Suppressor macrophage (primary cell): Measurements from ENCODE around the gene PANX1.

ENCODE experiments used
- DNase-seq, 4 experiments: peaks; one replicate each; pipeline ENCODE4 v3.0.0-alpha.2; 2020 to 2022

PANX1 gene

GRCh38 chr11:94129512-94130297 lies 1.1 kb downstream of the PANX1 start:
- DNase-seq: peak in 3 of 4 experiments; percentile 24 to 43 (median 25)

- DNase-seq: peak; percentile 55 to 83 (median 69)
These were observed 1.8 kb downstream of the PANX1 start for GRCh38 chr11:94130298-94131046.

- no peak for DNase-seq
These were observed 2.5 kb downstream of the PANX1 start for GRCh38 chr11:94131047-94131717.

- DNase-seq: no peak
These were observed 3.1 kb downstream of the PANX1 start for GRCh38 chr11:94131718-94132115.

GRCh38 chr11:94132152-94132558 lies 3.5 kb downstream of the PANX1 start:
- DNase-seq: no peak

GRCh38 chr11:94132823-94133408 lies 4.3 kb downstream of the PANX1 start:
- DNase-seq: no peak

GRCh38 chr11:94133752-94134151 lies 5.1 kb downstream of the PANX1 start:
- no peak for DNase-seq

GRCh38 chr11:94134651-94135512 lies 6.2 kb downstream of the PANX1 start:
- peak; percentile 65 to 80 (median 74) for DNase-seq

GRCh38 chr11:94139416-94139815 lies 10.8 kb downstream of the PANX1 start:
- DNase-seq: no peak

GRCh38 chr11:94140154-94140655 lies 11.6 kb downstream of the PANX1 start:
- no peak for DNase-seq

- DNase-seq: no peak
These were observed 13.1 kb downstream of the PANX1 start for GRCh38 chr11:94141511-94142307.

- peak in 2 of 4 experiments; percentile 38 to 50 for DNase-seq
These were observed 14.0 kb downstream of the PANX1 start for GRCh38 chr11:94142308-94143281.

GRCh38 chr11:94144216-94144615 lies 15.6 kb downstream of the PANX1 start:
- DNase-seq: peak; percentile 40 to 66 (median 56)

GRCh38 chr11:94144664-94145063 lies 16.0 kb downstream of the PANX1 start:
- DNase-seq: no peak

GRCh38 chr11:94145431-94145830 lies 16.8 kb downstream of the PANX1 start:
- no peak for DNase-seq

GRCh38 chr11:94145916-94146315 lies 17.3 kb downstream of the PANX1 start:
- DNase-seq: no peak

GRCh38 chr11:94147433-94147845 lies 18.8 kb downstream of the PANX1 start:
- no peak for DNase-seq

- DNase-seq: no peak
These were observed 19.5 kb downstream of the PANX1 start for GRCh38 chr11:94148189-94148588.

GRCh38 chr11:94149431-94150017 lies 20.9 kb downstream of the PANX1 start:
- DNase-seq: no peak
